ENCODE results near the gene EFCAB8.

The EFCAB8 gene

DNA sequence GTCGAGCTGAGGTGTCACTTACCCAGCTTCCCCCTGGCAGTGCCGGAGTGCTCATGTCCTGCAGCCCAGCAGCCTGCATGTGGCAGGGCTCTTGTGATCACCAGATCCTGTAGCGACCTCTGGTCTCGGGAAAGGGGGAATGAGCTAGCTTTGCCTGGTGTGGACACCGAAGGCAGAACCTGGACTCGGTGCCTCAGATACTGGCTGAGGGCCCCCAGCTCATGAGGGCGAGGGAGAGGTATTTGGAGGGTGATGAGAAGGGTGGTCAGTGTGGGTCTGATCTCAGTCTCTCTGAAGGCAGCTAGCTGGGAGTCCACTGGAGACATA lies 119.2 kb downstream of the EFCAB8 start:
- no peak for ATAC-seq
- TF ChIP-seq ISL1 (CRISPR knock-in tag; IDR thresholded peaks at IDR 0.05) (no peak), CSRNP3 (CRISPR knock-in tag; IDR thresholded peaks at IDR 0.05) (no peak), ZFP3 (CRISPR knock-in tag; IDR thresholded peaks at IDR 0.05) (no peak), SNAI2 (CRISPR knock-in tag; IDR thresholded peaks at IDR 0.05) (no peak), ZFP30 (CRISPR knock-in tag; IDR thresholded peaks at IDR 0.05) (no peak), CSDC2 (CRISPR knock-in tag; IDR thresholded peaks at IDR 0.05) (no peak), ESRRG (CRISPR knock-in tag; IDR thresholded peaks at IDR 0.05) (no peak), BACH2 (CRISPR knock-in tag; IDR thresholded peaks at IDR 0.05; ENCODE audit: borderline replicate concordance) (no peak), ARNTL (CRISPR knock-in tag; IDR thresholded peaks at IDR 0.05; ENCODE audit: borderline replicate concordance, low read depth) (no peak), ZC3H10 (CRISPR knock-in tag; IDR thresholded peaks at IDR 0.05) (no peak), RARB (CRISPR knock-in tag; IDR thresholded peaks at IDR 0.05) (no peak), TCF4 (CRISPR knock-in tag; IDR thresholded peaks at IDR 0.05; ENCODE audit: borderline replicate concordance) (no peak), PATZ1 (CRISPR knock-in tag; IDR thresholded peaks at IDR 0.05; ENCODE audit: borderline replicate concordance) (no peak), POU6F1 (CRISPR knock-in tag; IDR thresholded peaks at IDR 0.05; ENCODE audit: borderline replicate concordance, low read depth) (no peak), ZNF70 (CRISPR knock-in tag; IDR thresholded peaks at IDR 0.05) (no peak), ZNF8 (CRISPR knock-in tag; IDR thresholded peaks at IDR 0.05) (no peak)

DNA sequence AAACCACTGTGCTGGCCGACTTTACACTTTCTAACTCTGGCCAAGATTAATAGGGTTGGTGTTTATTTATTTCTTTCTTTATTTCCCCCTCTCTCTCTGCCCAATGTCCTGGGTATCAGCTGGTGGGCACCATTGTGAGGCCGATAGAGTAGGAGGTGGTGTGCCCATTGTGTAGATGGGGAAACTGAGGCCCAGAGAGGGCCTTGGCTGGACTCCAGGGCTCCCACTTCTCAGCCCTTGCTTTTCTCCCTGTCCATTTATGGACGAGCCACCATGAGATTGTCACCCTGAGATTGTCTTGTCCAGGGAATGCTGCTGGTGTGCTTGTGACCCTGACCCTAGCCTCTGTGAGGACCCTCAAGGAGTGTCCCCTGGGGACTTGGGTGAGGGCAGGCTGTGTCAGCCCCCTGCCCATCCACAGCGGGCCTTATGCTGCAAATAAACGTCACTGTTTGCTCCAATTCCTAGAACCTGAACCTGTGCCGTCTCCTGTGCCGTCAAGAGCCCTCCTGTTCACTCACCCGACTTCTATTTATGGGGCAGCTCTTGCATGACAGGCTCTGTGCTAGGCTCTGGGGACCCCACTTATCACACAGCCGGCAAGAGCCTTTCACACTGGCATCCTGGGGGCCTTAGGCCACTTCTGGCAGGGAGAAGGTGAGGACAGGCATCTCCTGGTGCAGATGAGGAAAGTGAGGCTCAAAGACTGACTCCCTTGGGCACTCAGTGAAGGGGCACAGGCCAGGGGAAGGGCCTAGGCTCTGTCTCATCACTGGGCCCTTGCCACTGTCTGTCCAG lies 120.7 kb downstream of the EFCAB8 start:
- TF ChIP-seq CSRNP3 (CRISPR knock-in tag; IDR thresholded peaks at IDR 0.05), result no peak
- no peak for TF ChIP-seq POU6F1 (CRISPR knock-in tag; IDR thresholded peaks at IDR 0.05; ENCODE audit: borderline replicate concordance, low read depth)
- TF ChIP-seq ZFP3 (CRISPR knock-in tag; IDR thresholded peaks at IDR 0.05), result no peak
- ATAC-seq, result no peak

DNA sequence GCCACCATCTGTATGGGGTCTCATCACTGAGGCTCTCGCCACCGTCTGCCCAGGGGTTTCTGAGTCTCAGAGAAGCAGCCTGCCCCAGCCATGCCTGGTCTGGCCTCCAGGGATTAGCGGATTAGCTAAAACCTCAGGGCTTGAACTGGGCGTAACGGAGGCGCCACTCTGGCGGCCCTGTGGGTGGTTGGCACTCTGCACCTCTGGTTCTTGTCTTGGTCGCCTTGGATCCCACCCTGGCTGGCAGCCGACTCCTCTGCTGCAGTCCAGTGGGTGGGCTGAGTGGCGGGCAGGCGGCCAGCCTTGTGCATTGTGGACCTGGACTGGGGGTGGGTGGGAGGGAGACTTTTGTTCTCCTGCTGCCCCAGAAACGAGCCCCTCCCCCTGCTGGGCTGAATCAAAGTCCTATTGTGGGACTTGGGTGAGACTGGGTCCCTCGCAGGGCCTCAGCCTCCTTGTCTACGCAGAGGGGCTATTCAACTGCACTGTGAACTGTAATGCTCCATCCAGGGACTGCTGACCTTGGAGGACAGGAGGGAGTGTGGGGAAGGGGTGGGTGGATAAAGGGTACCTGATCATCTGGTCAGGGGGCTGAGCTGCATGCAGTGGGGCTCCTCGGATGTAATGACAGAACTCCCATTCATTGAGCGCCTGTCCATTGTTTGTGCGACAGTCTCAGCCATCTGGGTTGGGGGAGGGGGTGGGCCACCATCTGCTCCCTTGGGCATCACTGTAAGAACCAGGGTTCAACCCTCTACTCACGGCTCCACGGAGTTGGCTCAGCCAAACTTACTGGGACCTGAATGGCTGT lies 121.6 kb downstream of the EFCAB8 start:
- TF ChIP-seq ARNTL (CRISPR knock-in tag; IDR thresholded peaks at IDR 0.05; ENCODE audit: borderline replicate concordance, low read depth) (no peak), CREB5 (CRISPR knock-in tag; IDR thresholded peaks at IDR 0.05; ENCODE audit: low read depth) (no peak), ESRRG (CRISPR knock-in tag; IDR thresholded peaks at IDR 0.05) (no peak), ZFP3 (CRISPR knock-in tag; IDR thresholded peaks at IDR 0.05) (no peak), CSRNP3 (CRISPR knock-in tag; IDR thresholded peaks at IDR 0.05) (no peak), POU6F1 (CRISPR knock-in tag; IDR thresholded peaks at IDR 0.05; ENCODE audit: borderline replicate concordance, low read depth) (no peak)
- no peak for ATAC-seq

Data from SK-N-SH treated with all-trans-retinoic acid at 6 μM for 48 hours (cell line).